Measurements from ENCODE around the gene IRAG1. TPM values are rescaled to one million over a fixed set of nuclear protein-coding genes. Genes with fewer than 3 reads are reported as not detected.
A peak's percentile ranks its signal among the peaks of the same experiment; 100 is the strongest.

Gene IRAG1
- total RNA-seq, 4 donors from 2014 or later: 3.5 to 48.4 (median 9.9) TPM

- Histone ChIP-seq H3K27me3 (no peaks in the 10 kb centered on the region), H3K27ac (no peak overlapping the region), H3K36me3 (no peaks in the 10 kb centered on the region), H3K4me3 (no peak overlapping the region), H3K4me1 (peaks cover 0 to 46% (median 15%) of the 10 kb centered on the region in 3 donors), H3K9me3 (peaks cover 0 to 3% (median 0%) of the 10 kb centered on the region in 3 donors)
- DNase-seq: no peak
- TF ChIP-seq POLR2A (IDR thresholded peaks at IDR 0.05) (no peak), CTCF (IDR thresholded peaks at IDR 0.05) (no peak)
- intact Hi-C loops (cut with DNase I): no loop called here
- 88 to 93% methylated on average over 3 of the region's 3 CpGs for WGBS, 2 donors
Observed at GRCh38 chr11:10730151-10730550, 36.6 kb upstream of the IRAG1 start.

GRCh38 chr11:10728789-10729472 is 35.4 kb upstream of the IRAG1 start:
- Histone ChIP-seq H3K4me1 (peaks cover 0 to 41% (median 17%) of the 10 kb centered on the region in 3 donors), H3K9me3 (peaks cover 0 to 3% (median 0%) of the 10 kb centered on the region in 3 donors), H3K4me3 (no peak overlapping the region), H3K27me3 (no peaks in the 10 kb centered on the region), H3K36me3 (no peaks in the 10 kb centered on the region), H3K27ac (peak overlapping the region; percentile 12 to 78 (median 72))
- intact Hi-C loops (cut with DNase I): loop anchor here (5.0 to 10.0 kb wide), 2 partner anchors 164 to 327 kb away; partner anchors contain the start of gene LYVE1
- DNase-seq: no peak
- no peak for TF ChIP-seq CTCF (IDR thresholded peaks at IDR 0.05)
- TF ChIP-seq POLR2A (IDR thresholded peaks at IDR 0.05): no peak
- 69 to 70% methylated on average over 7 to 19 of the region's 20 CpGs for WGBS, 2 donors

GRCh38 chr11:10728154-10728553 is 34.6 kb upstream of the IRAG1 start:
- TF ChIP-seq CTCF (IDR thresholded peaks at IDR 0.05) (no peak), POLR2A (IDR thresholded peaks at IDR 0.05) (no peak)
- intact Hi-C loops (cut with DNase I): loop anchor here (5.0 to 10.0 kb wide), 2 partner anchors 163 to 326 kb away; partner anchors contain the start of gene LYVE1
- Histone ChIP-seq H3K36me3 (no peaks in the 10 kb centered on the region), H3K27me3 (no peaks in the 10 kb centered on the region), H3K4me3 (no peak overlapping the region), H3K4me1 (peaks cover 0 to 34% (median 14%) of the 10 kb centered on the region in 3 donors), H3K9me3 (peaks cover 0 to 3% (median 0%) of the 10 kb centered on the region in 3 donors), H3K27ac (peak overlapping the region in 2 of 4 donors; percentile 68 to 75)
- WGBS, 2 donors: 68 to 87% methylated on average over 3 of the region's 3 CpGs
- no peak for DNase-seq

GRCh38 chr11:10727146-10727851 is 33.7 kb upstream of the IRAG1 start:
- intact Hi-C loops (cut with DNase I): loop anchor here (5.0 to 10.0 kb wide), 2 partner anchors 162 to 325 kb away; partner anchors contain the start of gene LYVE1
- no peak overlapping the region for H3K4me3 ChIP-seq
- no peaks in the 10 kb centered on the region for H3K27me3 ChIP-seq
- no peak for DNase-seq
- peaks cover 0 to 34% (median 14%) of the 10 kb centered on the region in 3 donors for H3K4me1 ChIP-seq
- peak overlapping the region in 3 of 4 donors; percentile 14 to 75 (median 44) for H3K27ac ChIP-seq
- TF ChIP-seq POLR2A (IDR thresholded peaks at IDR 0.05) (no peak), CTCF (IDR thresholded peaks at IDR 0.05) (no peak)
- H3K36me3 ChIP-seq: no peaks in the 10 kb centered on the region
- peaks cover 0 to 3% (median 0%) of the 10 kb centered on the region in 3 donors for H3K9me3 ChIP-seq
- WGBS, 2 donors: 54 to 61% methylated on average over 2 to 4 of the region's 4 CpGs

- H3K36me3 ChIP-seq: no peaks in the 10 kb centered on the region
- H3K4me1 ChIP-seq: peaks cover 0 to 34% (median 14%) of the 10 kb centered on the region in 3 donors
- intact Hi-C loops (cut with DNase I): loop anchor here (5.0 to 10.0 kb wide), 2 partner anchors 161 to 324 kb away; partner anchors contain the start of gene LYVE1
- no peaks in the 10 kb centered on the region for H3K9me3 ChIP-seq
- no peaks in the 10 kb centered on the region for H3K27me3 ChIP-seq
- TF ChIP-seq CTCF (IDR thresholded peaks at IDR 0.05) (no peak), POLR2A (IDR thresholded peaks at IDR 0.05) (no peak)
- no peak overlapping the region for H3K27ac ChIP-seq
- no peak overlapping the region for H3K4me3 ChIP-seq
- DNase-seq: no peak
Observed at GRCh38 chr11:10725907-10726253, 32.3 kb upstream of the IRAG1 start.
